ENCODE results near the gene ZCCHC3. TPM values are rescaled to one million over a fixed set of nuclear protein-coding genes. Genes with fewer than 3 reads are reported as not detected.

Gene ZCCHC3
- total RNA-seq, 2 donors from 2014 or later, result 16.3 to 27.0 TPM

- no peak for TF ChIP-seq POLR2A (IDR thresholded peaks at IDR 0.05)
- no peak for TF ChIP-seq POLR2AphosphoS5 (IDR thresholded peaks at IDR 0.05)
- WGBS, result 68% methylated on average over 4 of the region's 4 CpGs
- peak overlapping the region in 1 of 2 donors; percentile 56 for H3K27ac ChIP-seq
- no peak overlapping the region for H3K4me3 ChIP-seq
- H3K27me3 ChIP-seq (replicated peaks; ENCODE audit: insufficient read depth), result no peaks in the 10 kb centered on the region
- intact Hi-C loops (cut with DNase I), result no loop called here
- no peaks in the 10 kb centered on the region for H3K4me1 ChIP-seq (replicated peaks)
- DNase-seq (ENCODE audit: low spot score), result no peak
- H3K36me3 ChIP-seq, result no peaks in the 10 kb centered on the region
- no peaks in the 10 kb centered on the region for H3K9me3 ChIP-seq
These were observed 39.0 kb upstream of the ZCCHC3 start for GRCh38 chr20:258269-258858.

- Histone ChIP-seq H3K4me1 (replicated peaks) (no peaks in the 10 kb centered on the region), H3K27ac (no peak overlapping the region), H3K4me3 (no peak overlapping the region), H3K27me3 (replicated peaks; ENCODE audit: insufficient read depth) (no peaks in the 10 kb centered on the region), H3K36me3 (no peaks in the 10 kb centered on the region), H3K9me3 (no peaks in the 10 kb centered on the region)
- TF ChIP-seq POLR2AphosphoS5 (IDR thresholded peaks at IDR 0.05) (no peak), POLR2A (IDR thresholded peaks at IDR 0.05) (no peak), CTCF (IDR thresholded peaks at IDR 0.05) (no peak)
- intact Hi-C loops (cut with DNase I), result no loop called here
- WGBS, result 72% methylated on average over 8 of the region's 8 CpGs
- DNase-seq (ENCODE audit: low spot score), result no peak
These were observed 38.4 kb upstream of the ZCCHC3 start for GRCh38 chr20:258963-259362.

GRCh38 chr20:259981-260380 is 37.4 kb upstream of the ZCCHC3 start:
- H3K27me3 ChIP-seq (replicated peaks; ENCODE audit: insufficient read depth), result no peaks in the 10 kb centered on the region
- no peak for DNase-seq (ENCODE audit: low spot score)
- TF ChIP-seq POLR2AphosphoS5 (IDR thresholded peaks at IDR 0.05), result no peak
- no peak for TF ChIP-seq CTCF (IDR thresholded peaks at IDR 0.05)
- no peak for TF ChIP-seq POLR2A (IDR thresholded peaks at IDR 0.05)
- H3K4me1 ChIP-seq (replicated peaks), result no peaks in the 10 kb centered on the region
- H3K9me3 ChIP-seq, result no peaks in the 10 kb centered on the region
- H3K4me3 ChIP-seq, result no peak overlapping the region
- H3K27ac ChIP-seq, result no peak overlapping the region
- no peaks in the 10 kb centered on the region for H3K36me3 ChIP-seq
- intact Hi-C loops (cut with DNase I), result no loop called here
- 77% methylated on average over 2 of the region's 2 CpGs for WGBS

- Histone ChIP-seq H3K27ac (no peak overlapping the region), H3K4me3 (no peak overlapping the region), H3K4me1 (replicated peaks) (no peaks in the 10 kb centered on the region), H3K9me3 (no peaks in the 10 kb centered on the region), H3K27me3 (replicated peaks; ENCODE audit: insufficient read depth) (no peaks in the 10 kb centered on the region), H3K36me3 (no peaks in the 10 kb centered on the region)
- TF ChIP-seq POLR2A (IDR thresholded peaks at IDR 0.05) (no peak), POLR2AphosphoS5 (IDR thresholded peaks at IDR 0.05) (no peak), CTCF (IDR thresholded peaks at IDR 0.05) (no peak)
- intact Hi-C loops (cut with DNase I), result no loop called here
- WGBS, result 94% methylated on average over 13 of the region's 13 CpGs
- DNase-seq (ENCODE audit: low spot score), result no peak
These were observed 33.7 kb upstream of the ZCCHC3 start for GRCh38 chr20:263701-264100.

- Histone ChIP-seq H3K4me1 (replicated peaks) (no peaks in the 10 kb centered on the region), H3K9me3 (no peaks in the 10 kb centered on the region), H3K27me3 (replicated peaks; ENCODE audit: insufficient read depth) (no peaks in the 10 kb centered on the region), H3K27ac (peak overlapping the region in 1 of 2 donors; percentile 2), H3K36me3 (no peaks in the 10 kb centered on the region), H3K4me3 (peak overlapping the region; percentile 22 to 31)
- peak; percentile 75 for DNase-seq (ENCODE audit: low spot score)
- peak; percentile 26 for TF ChIP-seq POLR2AphosphoS5 (IDR thresholded peaks at IDR 0.05)
- TF ChIP-seq CTCF (IDR thresholded peaks at IDR 0.05), result peak; percentile 89 to 97 (median 94)
- TF ChIP-seq POLR2A (IDR thresholded peaks at IDR 0.05), result no peak
- intact Hi-C loops (cut with DNase I), result loop anchor here (2.0 kb wide), 1 partner anchor 64 kb away; no protein-coding TSS in a partner anchor
- 9% methylated on average over 43 of the region's 43 CpGs for WGBS
These were observed 30.5 kb upstream of the ZCCHC3 start for GRCh38 chr20:266596-267562.
